ENCODE results near the gene TBC1D22B.

TBC1D22B gene

GRCh38 chr6:37316071-37316470 lies 58.5 kb downstream of the TBC1D22B start:
- Histone ChIP-seq H3K4me1 (peaks cover 24% of the 10 kb centered on the region), H3K27me3 (no peaks in the 10 kb centered on the region), H3K4me3 (ENCODE audit: low read depth, low read length) (no peak overlapping the region), H3K36me3 (peaks cover 9% of the 10 kb centered on the region), H3K9me3 (no peaks in the 10 kb centered on the region)
- TF ChIP-seq, protein P1, sequence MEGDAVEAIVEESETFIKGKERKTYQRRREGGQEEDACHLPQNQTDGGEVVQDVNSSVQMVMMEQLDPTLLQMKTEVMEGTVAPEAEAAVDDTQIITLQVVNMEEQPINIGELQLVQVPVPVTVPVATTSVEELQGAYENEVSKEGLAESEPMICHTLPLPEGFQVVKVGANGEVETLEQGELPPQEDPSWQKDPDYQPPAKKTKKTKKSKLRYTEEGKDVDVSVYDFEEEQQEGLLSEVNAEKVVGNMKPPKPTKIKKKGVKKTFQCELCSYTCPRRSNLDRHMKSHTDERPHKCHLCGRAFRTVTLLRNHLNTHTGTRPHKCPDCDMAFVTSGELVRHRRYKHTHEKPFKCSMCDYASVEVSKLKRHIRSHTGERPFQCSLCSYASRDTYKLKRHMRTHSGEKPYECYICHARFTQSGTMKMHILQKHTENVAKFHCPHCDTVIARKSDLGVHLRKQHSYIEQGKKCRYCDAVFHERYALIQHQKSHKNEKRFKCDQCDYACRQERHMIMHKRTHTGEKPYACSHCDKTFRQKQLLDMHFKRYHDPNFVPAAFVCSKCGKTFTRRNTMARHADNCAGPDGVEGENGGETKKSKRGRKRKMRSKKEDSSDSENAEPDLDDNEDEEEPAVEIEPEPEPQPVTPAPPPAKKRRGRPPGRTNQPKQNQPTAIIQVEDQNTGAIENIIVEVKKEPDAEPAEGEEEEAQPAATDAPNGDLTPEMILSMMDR (IDR thresholded peaks at IDR 0.05; ENCODE audit: low read depth, low read length) = no peak
- no peak for DNase-seq

DNA sequence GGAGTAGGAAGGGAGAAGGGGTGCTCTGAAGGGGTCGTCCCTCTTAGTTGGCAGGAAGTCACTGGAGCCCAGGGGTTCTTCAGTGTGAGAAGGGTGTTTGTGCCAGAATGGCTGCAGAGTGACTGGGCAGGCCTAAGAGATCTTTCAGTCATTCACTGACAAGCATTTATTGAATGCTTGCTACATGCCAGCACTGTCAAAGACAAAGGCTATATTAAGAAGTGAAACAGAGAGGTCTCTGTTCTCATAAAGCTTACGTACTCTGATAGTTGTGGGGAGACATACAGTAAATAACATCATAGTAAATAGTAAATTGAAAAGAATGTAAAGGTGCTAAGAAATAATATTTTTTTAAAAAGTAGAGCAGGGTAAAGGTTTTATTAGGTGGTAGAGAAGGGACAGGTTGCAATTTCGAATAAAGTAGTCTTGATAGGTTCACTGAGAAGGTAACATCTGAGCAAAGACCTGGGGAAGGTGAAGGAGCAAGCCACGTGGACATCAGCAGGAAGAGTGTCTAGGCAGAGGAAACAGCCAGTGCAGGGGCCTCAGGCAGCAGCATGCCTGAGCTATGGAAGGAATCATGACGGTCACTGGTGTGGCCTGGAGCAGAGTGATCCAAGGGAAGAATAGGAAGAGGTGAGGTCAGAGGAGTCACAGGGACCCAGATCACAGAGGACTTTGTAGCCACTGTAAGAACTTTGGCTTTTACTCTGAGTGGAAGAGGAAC lies 59.9 kb downstream of the TBC1D22B start:
- H3K4me1 ChIP-seq = peaks cover 31% of the 10 kb centered on the region
- DNase-seq = no peak
- H3K4me3 ChIP-seq (ENCODE audit: low read depth, low read length) = no peak overlapping the region
- no peaks in the 10 kb centered on the region for H3K27me3 ChIP-seq
- TF ChIP-seq, protein P1 (IDR thresholded peaks at IDR 0.05; ENCODE audit: low read depth, low read length) = no peak
- H3K36me3 ChIP-seq = peaks cover 9% of the 10 kb centered on the region
- no peaks in the 10 kb centered on the region for H3K9me3 ChIP-seq

DNA sequence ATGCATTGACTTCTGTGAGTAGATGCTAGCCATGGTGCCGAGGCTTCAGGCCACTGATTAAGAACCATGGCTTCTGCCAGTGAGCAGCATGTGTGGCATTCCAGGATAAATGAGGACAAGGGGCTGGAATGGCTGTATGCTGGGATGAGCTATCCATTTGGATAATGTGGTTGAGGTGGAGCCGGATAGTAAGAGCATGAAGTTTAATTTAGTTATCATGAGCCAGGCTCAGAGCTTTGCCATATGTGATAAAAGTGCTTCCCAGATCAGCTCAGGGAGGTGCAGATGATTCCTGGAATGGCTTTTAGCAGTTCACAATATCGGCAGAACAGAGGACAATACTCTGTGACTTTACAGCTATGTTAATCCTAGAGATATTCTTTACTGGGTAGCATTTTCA lies 61.6 kb downstream of the TBC1D22B start:
- Histone ChIP-seq H3K9me3 (no peaks in the 10 kb centered on the region), H3K27me3 (no peaks in the 10 kb centered on the region), H3K4me3 (ENCODE audit: low read depth, low read length) (no peak overlapping the region), H3K4me1 (peaks cover 44% of the 10 kb centered on the region), H3K36me3 (peaks cover 9% of the 10 kb centered on the region)
- TF ChIP-seq, protein P1 (IDR thresholded peaks at IDR 0.05; ENCODE audit: low read depth, low read length) = no peak
- peak; percentile 75 for DNase-seq

DNA sequence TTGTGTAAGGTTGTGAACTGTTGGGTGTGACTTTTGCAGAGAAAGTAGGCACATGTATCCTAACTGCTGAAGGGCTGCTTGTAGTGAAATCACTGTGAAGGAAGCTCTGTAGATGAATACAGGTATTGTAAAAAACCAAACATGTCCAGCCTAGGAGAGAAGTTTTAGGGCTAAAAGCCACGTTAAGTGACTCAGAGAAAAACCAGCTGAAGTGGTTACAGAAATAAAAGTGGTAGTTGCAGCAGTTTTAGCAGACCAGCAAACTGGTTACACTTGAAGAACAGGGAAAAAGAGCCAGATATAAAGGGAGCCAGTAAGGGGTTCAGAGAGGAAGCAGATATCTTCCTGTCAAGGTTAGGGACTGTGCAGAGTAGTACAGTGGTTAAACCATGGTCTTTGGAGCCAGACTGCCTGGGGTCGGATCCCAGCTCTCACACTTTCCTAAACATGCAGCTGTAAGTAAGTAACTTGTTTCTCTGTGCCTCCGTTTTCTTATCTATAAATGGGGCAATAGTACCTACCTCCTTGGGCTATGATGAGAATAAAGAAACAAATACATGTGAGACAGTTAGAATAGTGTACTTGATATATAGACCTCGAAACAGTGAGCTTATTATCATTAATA lies 62.4 kb downstream of the TBC1D22B start:
- H3K4me1 ChIP-seq = peaks cover 44% of the 10 kb centered on the region
- no peaks in the 10 kb centered on the region for H3K27me3 ChIP-seq
- peaks cover 9% of the 10 kb centered on the region for H3K36me3 ChIP-seq
- TF ChIP-seq, protein P1 (IDR thresholded peaks at IDR 0.05; ENCODE audit: low read depth, low read length) = no peak
- no peak for DNase-seq
- no peak overlapping the region for H3K4me3 ChIP-seq (ENCODE audit: low read depth, low read length)
- no peaks in the 10 kb centered on the region for H3K9me3 ChIP-seq

- Histone ChIP-seq H3K36me3 (peaks cover 9% of the 10 kb centered on the region), H3K4me3 (ENCODE audit: low read depth, low read length) (no peak overlapping the region), H3K4me1 (peaks cover 44% of the 10 kb centered on the region), H3K9me3 (no peaks in the 10 kb centered on the region), H3K27me3 (no peaks in the 10 kb centered on the region)
- peak; percentile 22 for DNase-seq
- TF ChIP-seq, protein P1 (IDR thresholded peaks at IDR 0.05; ENCODE audit: low read depth, low read length) = no peak
Observed at GRCh38 chr6:37320646-37321045, 63.1 kb downstream of the TBC1D22B start.

GRCh38 chr6:37321101-37321500 lies 63.5 kb downstream of the TBC1D22B start:
- no peaks in the 10 kb centered on the region for H3K9me3 ChIP-seq
- H3K4me1 ChIP-seq = peaks cover 44% of the 10 kb centered on the region
- H3K27me3 ChIP-seq = no peaks in the 10 kb centered on the region
- DNase-seq = peak; percentile 29
- no peak overlapping the region for H3K4me3 ChIP-seq (ENCODE audit: low read depth, low read length)
- TF ChIP-seq, protein P1 (IDR thresholded peaks at IDR 0.05; ENCODE audit: low read depth, low read length) = no peak
- H3K36me3 ChIP-seq = peaks cover 9% of the 10 kb centered on the region

Measured in BE2C (cell line).